HCT116 (cell line): ENCODE measurements around the gene ZNF586.

Experiments
- CBX3 ChIP-seq: IDR thresholded peaks from 2 replicates; pipeline ENCODE4 v1.6.1; 2012; ENCODE audit warnings: low read depth
- CTCF ChIP-seq, 3 experiments: fragments of 200-600 bp in 1 of 3; sonication (generic) in 1 of 3; IDR thresholded peaks in 2 of 3; conservative IDR thresholded peaks in 1 of 3; 2 replicates each; pipeline ENCODE4 v1.5.1; 2012 to 2017; ENCODE audit warnings: low read depth in 2 of 3, low read length in 2 of 3, antibody characterized with exemption in 1 of 3, borderline replicate concordance in 1 of 3, control low read depth in 1 of 3, mild to moderate bottlenecking in 1 of 3, mixed read lengths in 1 of 3, mixed run types in 1 of 3, moderate library complexity in 1 of 3; ENCODE audit not compliant: insufficient read depth in 1 of 3
- EZH2 ChIP-seq: fragments of 200-600 bp; sonication (generic); IDR thresholded peaks from 2 replicates; pipeline ENCODE4 v1.6.1; 2017; ENCODE audit warnings: antibody characterized with exemption, mixed run types
- JUND ChIP-seq: IDR thresholded peaks from 2 replicates; pipeline ENCODE4 v1.6.1; 2012
- POLR2A ChIP-seq: IDR thresholded peaks from 2 replicates; pipeline ENCODE4 v1.7.0; 2011; ENCODE audit warnings: borderline replicate concordance; ENCODE audit not compliant: insufficient read depth, insufficient read length; ENCODE audit errors: extremely low read depth
- ZFX ChIP-seq: fragments of 450-650 bp; IDR thresholded peaks from 2 replicates; pipeline ENCODE4 v1.6.1; 2017

GRCh38 chr19:57829316-57829715, 59.8 kb downstream of the ZNF586 start:
- TF ChIP-seq CBX3 (no peak), ZFX (no peak), CTCF (IDR thresholded peaks at IDR 0.05 in 2 of 3, conservative IDR thresholded peaks at IDR 0.05 in 1 of 3; ENCODE audit: borderline replicate concordance in 1 of 3, insufficient read depth in 1 of 3, low read depth in 2 of 3, low read length in 2 of 3) (no peak), POLR2A (no peak), JUND (no peak), EZH2 (no peak)
